Spleen (tissue), 11 donors: Measurements from ENCODE around the gene CKMT2. TPM values are rescaled to one million over a fixed set of nuclear protein-coding genes. Genes with fewer than 3 reads are reported as not detected.
"Not testable (repeated sequence)": the region's sequence is repeated elsewhere in the genome, so short reads cannot be mapped to it uniquely, and the experiment has no call there.

ENCODE experiments used
- DNase-seq: peaks from one replicate; pipeline ENCODE4 v3.0.0-alpha.2; 2020
- H3K27ac ChIP-seq, 8 donors: fragments of 200-600 bp; sonication (generic) in 7 of 8; 1 replicate in 4 of 8; 2 replicates in 4 of 8; pipeline versions ENCODE4 v1.5.0 to v1.8.0; 2016 to 2021; ENCODE audit warnings: inconsistent platforms in 4 of 8, mild to moderate bottlenecking in 4 of 8, moderate library complexity in 1 of 8
- H3K27me3 ChIP-seq, 7 donors: fragments of 200-600 bp; sonication (generic) in 6 of 7; replicated peaks in 1 of 7; 1 replicate in 4 of 7; 2 replicates in 3 of 7; pipeline versions ENCODE4 v1.5.0 to v1.8.0; 2016 to 2021; ENCODE audit warnings: inconsistent platforms in 3 of 7, mild to moderate bottlenecking in 1 of 7
- H3K36me3 ChIP-seq, 6 donors: fragments of 200-600 bp; sonication (generic) in 5 of 6; 1 replicate in 4 of 6; 2 replicates in 2 of 6; pipeline versions ENCODE4 v1.5.0 to v1.8.0; 2016 to 2021; ENCODE audit warnings: inconsistent platforms in 2 of 6
- H3K4me1 ChIP-seq, 6 donors: fragments of 200-600 bp; sonication (generic) in 5 of 6; 1 replicate in 3 of 6; 2 replicates in 3 of 6; pipeline versions ENCODE4 v1.5.0 to v1.8.0; 2016 to 2021; ENCODE audit warnings: inconsistent platforms in 3 of 6
- H3K4me3 ChIP-seq, 8 donors: fragments of 200-600 bp; sonication (generic) in 7 of 8; 1 replicate in 4 of 8; 2 replicates in 4 of 8; pipeline versions ENCODE4 v1.5.0 to v1.8.0; 2016 to 2021; ENCODE audit warnings: inconsistent platforms in 4 of 8, mild to moderate bottlenecking in 4 of 8, moderate library complexity in 2 of 8
- H3K9me3 ChIP-seq, 8 donors: fragments of 200-600 bp; sonication (generic) in 7 of 8; 1 replicate in 4 of 8; 2 replicates in 4 of 8; pipeline versions ENCODE4 v1.5.0 to v1.8.0; 2016 to 2021; ENCODE audit warnings: inconsistent platforms in 4 of 8
- POLR2A ChIP-seq, 3 donors: fragments of 450-650 bp; IDR thresholded peaks; one replicate each; pipeline ENCODE4 v1.5.1; 2017; ENCODE audit warnings: antibody characterized with exemption in 3 of 3, mild to moderate bottlenecking in 1 of 3
- POLR2AphosphoS5 ChIP-seq, 3 donors: sonication (generic); formaldehyde crosslinking; IDR thresholded peaks; one replicate each; pipeline ENCODE4 v1.5.1; 2017; ENCODE audit warnings: antibody characterized with exemption in 3 of 3
- WGBS, 5 donors: extraction: QIAGEN DNeasy Blood & Tissue Kit in 3 of 5; methylation state at CpG; one replicate each; pipeline versions ENCODE4 v1.1.5 to v1.1.7; 2013 to 2018; 5-methylcytosine and 5-hydroxymethylcytosine counted together
- intact Hi-C: fragments of 100-400 bp; cut with DNase I; formaldehyde crosslinking; loops from one replicate; pipeline ENCODE4 v1.15.0; 2023; ENCODE audit warnings: low total_unique reads
- polyA plus RNA-seq, 3 donors: library from polyadenylated mRNA; stranded (reverse); fragments of 200-250 nt; gene quantifications; one replicate each; pipeline ENCODE4 v1.2.1, GENCODE V29; 2013
- total RNA-seq, 7 donors: library from RNA; depleted of rRNA in 3 of 7; stranded (reverse); fragments of >200 nt in 3 of 7; fragmentation: NEBNext Ultra II Directional in 4 of 7; extraction: Animal tissue kit (Norgen Biotek cat#: 25700) in 4 of 7; gene quantifications; one replicate each; pipeline versions ENCODE4 v1.1.0 to v1.2.1, GENCODE V29; 2016 to 2021
- TF ChIP-seq, protein P1 (sequence below), 11 experiments: fragments of 200-600 bp in 7 of 11; fragments of 450-650 bp in 4 of 11; sonication (generic) in 4 of 11; IDR thresholded peaks in 8 of 11; conservative IDR thresholded peaks in 3 of 11; 1 replicate in 7 of 11; 2 replicates in 4 of 11; pipeline versions ENCODE4 v1.4.0 to v1.8.0; 2016 to 2021; ENCODE audit warnings: antibody characterized with exemption in 11 of 11, inconsistent platforms in 4 of 11, mild to moderate bottlenecking in 1 of 11
- donor health status: healthy with polysubstance abuse.
- donor health status: DM: no; HTN: no; CAD: no; lungs with moderate emphysema.
- donor health status: DM: no; HTN: no; CAD: no.
- donor health status: Bipolar disorder and iron deficiency.
- donor health status: healthy.
- donor health status: DM: no; HTN: no; CAD: no.
- donor health status: DM: yes; HTN: yes; CAD: no.

CKMT2 gene
- total and polyA plus RNA-seq, 10 donors, result 1.4 to 7.1 (median 2.5) TPM

GRCh38 chr5:81288021-81288433, 54.9 kb downstream of the CKMT2 start:
- no peak overlapping the region for H3K4me3 ChIP-seq
- WGBS, 5 donors, result 73 to 82% (median 79%) methylated on average over 4 of the region's 4 CpGs

DNA sequence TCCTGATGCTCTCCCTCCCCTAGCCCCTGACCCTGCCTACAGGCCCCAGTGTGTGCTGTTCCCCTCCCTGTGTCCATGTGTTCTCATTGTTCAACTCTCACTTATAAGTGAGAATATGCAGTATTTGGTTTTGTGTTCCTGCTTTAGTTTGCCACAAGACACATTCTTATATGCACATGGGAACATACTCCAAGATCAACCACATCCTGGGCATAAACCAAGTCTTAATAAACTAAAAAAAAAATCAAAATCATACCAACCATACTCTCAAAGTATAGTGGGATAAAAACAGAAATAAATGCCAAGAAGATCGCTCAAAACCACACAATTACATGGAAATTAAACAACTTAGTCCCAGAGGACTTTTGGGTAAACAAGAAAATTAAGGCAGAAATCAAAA, 57.0 kb downstream of the CKMT2 start:
- Histone ChIP-seq H3K9me3 (peaks cover 0 to 39% (median 34%) of the 10 kb centered on the region in 8 donors), H3K4me1 (peaks cover 0 to 14% (median 0%) of the 10 kb centered on the region in 6 donors), H3K27ac (no peak overlapping the region), H3K27me3 (no peaks in the 10 kb centered on the region), H3K36me3 (peaks cover 0 to 10% (median 0%) of the 10 kb centered on the region in 6 donors), H3K4me3 (no peak overlapping the region)
- no peak for TF ChIP-seq POLR2A (IDR thresholded peaks at IDR 0.05)
- TF ChIP-seq POLR2AphosphoS5 (IDR thresholded peaks at IDR 0.05), result no peak
- WGBS, 5 donors, result 93 to 100% (median 96%) methylated on average over 1 of the region's 1 CpG
- DNase-seq, result no peak
- intact Hi-C loops, result no loop called here

More at GRCh38 chr5:81288021-81288433, 54.9 kb downstream of the CKMT2 start:
- H3K4me1 ChIP-seq, result peaks cover 0 to 14% (median 0%) of the 10 kb centered on the region in 6 donors
- TF ChIP-seq POLR2A (IDR thresholded peaks at IDR 0.05) (no peak), POLR2AphosphoS5 (IDR thresholded peaks at IDR 0.05) (no peak)
- TF ChIP-seq, protein P1, sequence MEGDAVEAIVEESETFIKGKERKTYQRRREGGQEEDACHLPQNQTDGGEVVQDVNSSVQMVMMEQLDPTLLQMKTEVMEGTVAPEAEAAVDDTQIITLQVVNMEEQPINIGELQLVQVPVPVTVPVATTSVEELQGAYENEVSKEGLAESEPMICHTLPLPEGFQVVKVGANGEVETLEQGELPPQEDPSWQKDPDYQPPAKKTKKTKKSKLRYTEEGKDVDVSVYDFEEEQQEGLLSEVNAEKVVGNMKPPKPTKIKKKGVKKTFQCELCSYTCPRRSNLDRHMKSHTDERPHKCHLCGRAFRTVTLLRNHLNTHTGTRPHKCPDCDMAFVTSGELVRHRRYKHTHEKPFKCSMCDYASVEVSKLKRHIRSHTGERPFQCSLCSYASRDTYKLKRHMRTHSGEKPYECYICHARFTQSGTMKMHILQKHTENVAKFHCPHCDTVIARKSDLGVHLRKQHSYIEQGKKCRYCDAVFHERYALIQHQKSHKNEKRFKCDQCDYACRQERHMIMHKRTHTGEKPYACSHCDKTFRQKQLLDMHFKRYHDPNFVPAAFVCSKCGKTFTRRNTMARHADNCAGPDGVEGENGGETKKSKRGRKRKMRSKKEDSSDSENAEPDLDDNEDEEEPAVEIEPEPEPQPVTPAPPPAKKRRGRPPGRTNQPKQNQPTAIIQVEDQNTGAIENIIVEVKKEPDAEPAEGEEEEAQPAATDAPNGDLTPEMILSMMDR (IDR thresholded peaks at IDR 0.05 in 8 of 11, conservative IDR thresholded peaks at IDR 0.05 in 3 of 11), result no peak
- intact Hi-C loops, result no loop called here
- H3K36me3 ChIP-seq, result peaks cover 0 to 10% (median 0%) of the 10 kb centered on the region in 6 donors
- peaks cover 0 to 24% (median 21%) of the 10 kb centered on the region in 8 donors for H3K9me3 ChIP-seq
- H3K27me3 ChIP-seq, result no peaks in the 10 kb centered on the region
- no peak for DNase-seq
- H3K27ac ChIP-seq, result no peak overlapping the region

DNA sequence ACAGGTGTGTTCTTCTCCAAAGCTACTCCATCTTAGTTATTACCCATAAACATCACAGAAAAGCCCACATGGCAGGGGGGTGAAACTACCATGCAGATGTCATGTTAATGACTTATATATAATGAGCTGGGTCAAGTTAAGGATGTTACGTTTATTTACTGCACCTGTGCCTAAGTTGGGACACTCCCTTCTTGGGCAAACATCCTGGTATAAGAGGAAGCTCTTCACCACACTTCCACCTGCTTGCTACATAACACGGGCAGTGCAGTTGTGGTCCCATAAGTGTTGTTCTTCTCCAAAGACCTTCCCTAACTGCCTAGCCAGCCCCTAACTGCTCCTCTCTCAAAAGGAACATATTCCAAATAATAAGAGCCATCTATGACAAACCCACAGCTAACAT, 59.0 kb downstream of the CKMT2 start:
- intact Hi-C loops, result no loop called here
- Histone ChIP-seq H3K27ac (no peak overlapping the region), H3K27me3 (no peaks in the 10 kb centered on the region), H3K9me3 (peaks cover 0 to 39% (median 34%) of the 10 kb centered on the region in 8 donors), H3K4me3 (no peak overlapping the region), H3K4me1 (peaks cover 0 to 14% (median 0%) of the 10 kb centered on the region in 6 donors), H3K36me3 (peaks cover 0 to 10% (median 0%) of the 10 kb centered on the region in 6 donors)
- TF ChIP-seq POLR2AphosphoS5 (IDR thresholded peaks at IDR 0.05) (no peak), POLR2A (IDR thresholded peaks at IDR 0.05) (no peak)
- TF ChIP-seq, protein P1 (IDR thresholded peaks at IDR 0.05 in 8 of 11, conservative IDR thresholded peaks at IDR 0.05 in 3 of 11), result no peak
- 41 to 54% (median 52%) methylated on average over 2 of the region's 2 CpGs for WGBS, 5 donors
- no peak for DNase-seq

- DNase-seq, H3K27ac ChIP-seq, intact Hi-C loops, H3K27me3 ChIP-seq, H3K4me3 ChIP-seq: not testable (repeated sequence)
- 76 to 91% (median 86%) methylated on average over 5 of the region's 5 CpGs for WGBS, 5 donors
- H3K9me3 ChIP-seq, result peaks cover 0 to 39% (median 34%) of the 10 kb centered on the region in 8 donors
- H3K36me3 ChIP-seq, result peaks cover 0 to 10% (median 0%) of the 10 kb centered on the region in 6 donors
- peaks cover 0 to 17% (median 3%) of the 10 kb centered on the region in 6 donors for H3K4me1 ChIP-seq
Measured at GRCh38 chr5:81294021-81294420, 60.9 kb downstream of the CKMT2 start.

- intact Hi-C loops, result no loop called here
- TF ChIP-seq, protein P1 (IDR thresholded peaks at IDR 0.05 in 8 of 11, conservative IDR thresholded peaks at IDR 0.05 in 3 of 11), result no peak
- TF ChIP-seq POLR2A (IDR thresholded peaks at IDR 0.05), result no peak
Measured at GRCh38 chr5:81297531-81297930, 64.4 kb downstream of the CKMT2 start.

More at GRCh38 chr5:81297531-81297930, 64.4 kb downstream of the CKMT2 start:
- 74 to 89% (median 77%) methylated on average over 4 of the region's 4 CpGs for WGBS, 5 donors
- H3K4me3 ChIP-seq, result no peak overlapping the region
- DNase-seq, result no peak
- no peak overlapping the region for H3K27ac ChIP-seq
- no peaks in the 10 kb centered on the region for H3K27me3 ChIP-seq
- peaks cover 22 to 39% (median 31%) of the 10 kb centered on the region in 6 donors for H3K4me1 ChIP-seq
- H3K36me3 ChIP-seq, result peaks cover 0 to 3% (median 0%) of the 10 kb centered on the region in 6 donors
- peaks cover 0 to 20% (median 16%) of the 10 kb centered on the region in 8 donors for H3K9me3 ChIP-seq
